K562 (cell line): ENCODE measurements around the gene CHPF. TPM values are rescaled to one million over a fixed set of nuclear protein-coding genes. Genes with fewer than 3 reads are reported as not detected.

ENCODE experiments used
- ATAC-seq: fragments of 200-7000 bp; cut with Tn5 transposase; 3 replicates; pipeline ENCODE4 v1.9.1; 2020; ENCODE audit warnings: moderate library complexity
- BruUV-seq: library from RNA; stranded (reverse); fragments of 400-500 nt; replicated peaks from 2 replicates; lab custom pipeline; 2021; lab: Mats Ljungman, UMichigan
- CTCF ChIA-PET: fragments of 300-600 bp; formaldehyde crosslinking; extraction: SDS; loops from one replicate; lab custom pipeline; 2021; ENCODE audit warnings: low intra/inter-chr PET ratio; lab: Yijun Ruan, JAX
- POLR2A ChIA-PET: fragments of 300-600, 350-650 bp; sonication (Branson Sonifier 250); formaldehyde crosslinking; extraction: SDS; loops from one replicate; lab custom pipeline; 2021; ENCODE audit warnings: antibody characterized with exemption, inconsistent platforms; lab: Yijun Ruan, JAX
- DNase-seq, 4 experiments: peaks; one replicate each; pipeline versions ENCODE4 v3.0.0 to v3.0.0-alpha.2; 2011 to 2018; ENCODE audit warnings: low spot score in 3 of 4, mixed read lengths in 3 of 4; ENCODE audit errors: extremely low read depth in 1 of 4
- FAIRE-seq: peaks from 2 replicates; lab custom pipeline; 2011; peaks lifted over from hg19 to GRCh38; lab: Jason Lieb, UNC
- H2AFZ ChIP-seq: 2 replicates; pipeline ENCODE4 v1.6.0; 2011; ENCODE audit warnings: low read depth, low read length, control low read depth, inconsistent platforms
- H3K27ac ChIP-seq: fragments of 200-600 bp; 3 replicates; pipeline ENCODE4 v1.8.0; 2011; ENCODE audit warnings: low read depth, mild to moderate bottlenecking, control low read depth, inconsistent platforms, low read length, moderate library complexity, mixed read lengths; ENCODE audit errors: extremely low read depth
- H3K27me3 ChIP-seq, 2 experiments: fragments of 300-600 bp in 1 of 2; 2 replicates in 1 of 2; 3 replicates in 1 of 2; pipeline versions ENCODE4 v1.6.0 to v1.8.0; 2011; ENCODE audit warnings: inconsistent platforms in 2 of 2, low read length in 2 of 2, mild to moderate bottlenecking in 1 of 2, mixed read lengths in 1 of 2, moderate library complexity in 1 of 2; ENCODE audit not compliant: control insufficient read depth in 2 of 2, insufficient read depth in 2 of 2
- H3K36me3 ChIP-seq: fragments of 300-600 bp; 3 replicates; pipeline ENCODE4 v1.8.0; 2011; ENCODE audit warnings: mild to moderate bottlenecking, low read length, inconsistent platforms; ENCODE audit not compliant: control insufficient read depth, insufficient read depth
- H3K4me1 ChIP-seq, 2 experiments: fragments of 200-600 bp in 1 of 2; replicated peaks in 1 of 2; 2 replicates in 1 of 2; 3 replicates in 1 of 2; pipeline versions ENCODE4 v1.5.1 to v1.8.0; 2011; ENCODE audit warnings: inconsistent platforms in 2 of 2, low read length in 2 of 2, mild to moderate bottlenecking in 1 of 2, mixed read lengths in 1 of 2, moderate library complexity in 1 of 2; ENCODE audit not compliant: control insufficient read depth in 2 of 2, insufficient read depth in 2 of 2
- H3K4me2 ChIP-seq: 2 replicates; pipeline ENCODE4 v1.6.1; 2011; ENCODE audit warnings: low read length, control low read depth, inconsistent platforms, mixed read lengths; ENCODE audit not compliant: insufficient read depth
- H3K4me3 ChIP-seq: fragments of 200-600 bp; sonication (generic), shearing (Covaris generic); 2 replicates; pipeline ENCODE4 v1.5.1; 2016; ENCODE audit warnings: control low read depth, inconsistent platforms
- H3K79me2 ChIP-seq: fragments of 200-600 bp; 3 replicates; pipeline ENCODE4 v1.8.0; 2011; ENCODE audit warnings: low read length, inconsistent platforms; ENCODE audit not compliant: control insufficient read depth, insufficient read depth
- H3K9ac ChIP-seq, 2 experiments: 2 replicates each; pipeline versions ENCODE4 v1.6.0 to v1.6.1; 2011; ENCODE audit warnings: low read depth in 2 of 2, low read length in 2 of 2, control low read depth in 1 of 2, inconsistent platforms in 1 of 2, mild to moderate bottlenecking in 1 of 2, mixed read lengths in 1 of 2; ENCODE audit not compliant: insufficient read depth in 1 of 2
- H3K9me1 ChIP-seq: one replicate; pipeline ENCODE4 v1.6.0; 2011; ENCODE audit warnings: inconsistent platforms, mild to moderate bottlenecking, low read length, moderate library complexity; ENCODE audit not compliant: control insufficient read depth, insufficient read depth
- H3K9me3 ChIP-seq: replicated peaks from 2 replicates; pipeline ENCODE4 v1.5.1; 2011; ENCODE audit warnings: low read depth, low read length, inconsistent platforms; ENCODE audit not compliant: control insufficient read depth, insufficient read depth
- H4K20me1 ChIP-seq: replicated peaks from 2 replicates; pipeline ENCODE4 v1.6.1; 2011; ENCODE audit warnings: low read length, inconsistent platforms, mixed read lengths; ENCODE audit not compliant: control insufficient read depth, insufficient read depth
- E2F6 ChIP-seq, 2 experiments: IDR thresholded peaks; 2 replicates each; pipeline ENCODE4 v1.6.1; 2011; ENCODE audit warnings: borderline replicate concordance in 1 of 2, control low read depth in 1 of 2, low read depth in 1 of 2, low read length in 1 of 2, mild to moderate bottlenecking in 1 of 2, mixed read lengths in 1 of 2, moderate library complexity in 1 of 2; ENCODE audit not compliant: insufficient read depth in 1 of 2, insufficient read length in 1 of 2, poor library complexity in 1 of 2, severe bottlenecking in 1 of 2; ENCODE audit errors: extremely low read depth in 1 of 2
- L3MBTL2 ChIP-seq: fragments of 450-650 bp; IDR thresholded peaks from 2 replicates; pipeline ENCODE4 v1.6.1; 2016; ENCODE audit warnings: mild to moderate bottlenecking, moderate library complexity
- LARP7 ChIP-seq: fragments of 450-650 bp; IDR thresholded peaks from 2 replicates; pipeline ENCODE4 v1.6.1; 2016
- MAZ ChIP-seq, 2 experiments: fragments of 450-650 bp in 1 of 2; sonication (generic) in 1 of 2; formaldehyde crosslinking; IDR thresholded peaks in 1 of 2; conservative IDR thresholded peaks in 1 of 2; 2 replicates each; pipeline versions ENCODE4 v1.4.0 to v1.5.0; 2020; ENCODE audit warnings: mild to moderate bottlenecking in 1 of 2, missing genetic modification reagents in 1 of 2
- NONO ChIP-seq, 2 experiments: fragments of 200-400 bp in 1 of 2; fragments of 450-650 bp in 1 of 2; formaldehyde crosslinking in 1 of 2; IDR thresholded peaks; 2 replicates each; pipeline ENCODE4 v1.6.1; 2017; ENCODE audit warnings: low read depth in 2 of 2, mild to moderate bottlenecking in 2 of 2, moderate library complexity in 2 of 2, low read length in 1 of 2
- RBFOX2 ChIP-seq: fragments of 200-400 bp; formaldehyde crosslinking; IDR thresholded peaks from 2 replicates; pipeline ENCODE4 v1.6.1; 2017; ENCODE audit warnings: low read depth, mild to moderate bottlenecking, low read length, moderate library complexity
- SRSF9 ChIP-seq: fragments of 200-400 bp; formaldehyde crosslinking; IDR thresholded peaks from 2 replicates; pipeline ENCODE4 v1.6.1; 2017; ENCODE audit warnings: low read depth, low read length, borderline replicate concordance
- THRA ChIP-seq: fragments of 450-650 bp; IDR thresholded peaks from 2 replicates; pipeline ENCODE4 v1.6.1; 2017; ENCODE audit warnings: mild to moderate bottlenecking, moderate library complexity
- VEZF1 ChIP-seq: fragments of 200-800 bp; sonication (Bioruptor generic); IDR thresholded peaks from 2 replicates; pipeline ENCODE4 v1.6.1; 2017; ENCODE audit warnings: missing genetic modification characterization, missing compliant biosample characterization
- ZBTB1 ChIP-seq: sonication (generic); formaldehyde crosslinking; IDR thresholded peaks from 2 replicates; pipeline ENCODE4 v1.8.1; 2023; ENCODE audit warnings: missing genetic modification reagents, low read depth, mild to moderate bottlenecking, borderline replicate concordance
- ZBTB7A ChIP-seq: IDR thresholded peaks from 2 replicates; pipeline ENCODE4 v1.6.1; 2011; ENCODE audit warnings: low read depth, mild to moderate bottlenecking, low read length, moderate library complexity, borderline replicate concordance; ENCODE audit not compliant: control insufficient read depth
- ZNF592 ChIP-seq: fragments of 450-650 bp; IDR thresholded peaks from 2 replicates; pipeline ENCODE4 v1.6.1; 2017; ENCODE audit warnings: antibody characterized with exemption, mild to moderate bottlenecking
- WGBS: fragments of 100-300 bp; shearing (Covaris generic); methylation state at CpG from one replicate; pipeline ENCODE4 v1.1.6; 2016; ENCODE audit warnings: low coverage, mixed read lengths; ENCODE audit not compliant: insufficient coverage; ENCODE audit errors: missing lambda C conversion rate; 5-methylcytosine and 5-hydroxymethylcytosine counted together
- in situ Hi-C: fragments of 300-500 bp; cut with MboI; formaldehyde crosslinking; loops from 4 replicates; pipeline ENCODE4 v1.15.0; 2018; ENCODE audit warnings: inconsistent platforms, mixed read lengths
- intact Hi-C: fragments of 100-400 bp; cut with micrococcal nuclease; formaldehyde crosslinking; loops from 2 replicates; pipeline ENCODE4 v1.14.2; 2022
- polyA plus RNA-seq, 8 experiments: library from polyadenylated mRNA; depleted of rRNA in 4 of 8; stranded (reverse) in 5 of 8; unstranded in 3 of 8; fragments of >200 nt; fragmentation: Nextera tagmentation in 2 of 8; fragmentation: Illumina TruSeq in 1 of 8; extraction: Ambion mirVana in 2 of 8; extraction: Trizol in 1 of 8; gene quantifications; 2 replicates each; pipeline versions ENCODE4 v1.2.1 to v1.2.3, GENCODE V29; 2011 to 2014; ENCODE audit warnings: inconsistent platforms in 1 of 8, missing spikeins in 1 of 8
- total RNA-seq, 7 experiments: library from RNA; depleted of rRNA in 6 of 7; stranded (reverse); fragments of >200 nt in 6 of 7; fragmentation: Illumina TruSeq in 2 of 7; extraction: Trizol in 2 of 7; gene quantifications; 2 replicates each; pipeline versions ENCODE4 v1.2.1 to v1.2.3, GENCODE V29; 2011 to 2021; ENCODE audit warnings: low replicate concordance in 1 of 7

CHPF gene
- total and polyA plus RNA-seq, 9 of the 15 experiments (the other 6 are each of a cell fraction or from before 2014, with no cell fraction given) = 0.15 to 57.2 (median 7.9) TPM

- Histone ChIP-seq H3K4me2 (peak overlapping the region; percentile 79; the same call in 1 of the 2 replicates), H3K9me3 (no peaks in the 10 kb centered on the region), H3K4me3 (peak overlapping the region; percentile 47), H3K36me3 (peaks cover 8% of the 10 kb centered on the region; the same call in 1 of the 3 replicates), H3K27me3 (no peaks in the 10 kb centered on the region), H3K9me1 (no peaks in the 10 kb centered on the region), H3K27ac (peak overlapping the region; percentile 90), H3K9ac (peak overlapping the region; percentile 81 to 94; a peak in 3 of 4 replicates), H2AFZ (peak overlapping the region; percentile 76), H4K20me1 (no peaks in the 10 kb centered on the region), H3K4me1 (peaks cover 19 to 57% of the 10 kb centered on the region in 2 experiments; a peak in 4 of 5 replicates), H3K79me2 (peaks cover 7% of the 10 kb centered on the region)
- ATAC-seq (peak; percentile 44), FAIRE-seq (no peak), DNase-seq (no peak)
- 0% methylated on average over 6 of the region's 55 CpGs for WGBS
- in situ Hi-C loops = no loop called here
- intact Hi-C loops = loop anchor here (1.0 to 2.0 kb wide), 2 partner anchors 24 to 26 kb away; partner anchors contain the start of gene TMEM198
- no TSS peak for BruUV-seq
- CTCF ChIA-PET = no interaction called here
- POLR2A ChIA-PET = interaction anchor here (1.0 to 2.5 kb wide), 4 partner anchors 9 to 26 kb away, joined by 3 to 12 read pairs (median 7); partner anchors contain the start of gene STK11IP
- TF ChIP-seq THRA (no peak), ZBTB1 (CRISPR knock-in tag) (0 out of 2 replicates have a peak, but pooled peaks have one; percentile 9), RBFOX2 (peak; percentile 18), MAZ (CRISPR knock-in tag; conservative IDR thresholded peaks at IDR 0.05 in 1 of 2, IDR thresholded peaks at IDR 0.05 in 1 of 2) (peak in 1 of 2 experiments; percentile 35; a peak in 1 of 4 replicates), E2F6 (IDR thresholded peaks at IDR 0.05; ENCODE audit: borderline replicate concordance in 1 of 2, extremely low read depth in 1 of 2, insufficient read depth in 1 of 2, insufficient read length in 1 of 2, low read depth in 1 of 2, low read length in 1 of 2, poor library complexity in 1 of 2, severe bottlenecking in 1 of 2) (peak in 1 of 2 experiments; percentile 10), SRSF9 (no peak), L3MBTL2 (0 out of 2 replicates have a peak, but pooled peaks have one; percentile 35), VEZF1 (CRISPR knock-in tag) (peak; percentile 8; the same call in 1 of the 2 replicates), NONO (IDR thresholded peaks at IDR 0.05; ENCODE audit: low read depth in 2 of 2, low read length in 1 of 2) (0 out of 4 replicates have a peak, but pooled peaks of 1 of the 2 experiments have one; percentile 31), ZBTB7A (0 out of 2 replicates have a peak, but pooled peaks have one; percentile 4), ZNF592 (peak; percentile 68), LARP7 (no peak)
Observed at GRCh38 chr2:219570924-219571310, 27.3 kb upstream of the CHPF start.
